Activated naive CD4-positive, alpha-beta T cell treated with anti-CD3 and anti-CD28 coated beads, Interleukin-2, amount 50 U/mL, for 72 hours (primary cell): ENCODE results near the gene ANGPTL7. TPM values are rescaled to one million over a fixed set of nuclear protein-coding genes. Genes with fewer than 3 reads are reported as not detected.
"Not testable (repeated sequence)": the region's sequence is repeated elsewhere in the genome, so short reads cannot be mapped to it uniquely, and the experiment has no call there.

Experiments
- ATAC-seq, 2 donors: fragments of 150-1000 bp; cut with Tn5 transposase; 2 replicates each; pipeline ENCODE4 v1.10.0; 2021; ENCODE audit warnings: mild to moderate bottlenecking in 2 of 2, moderate library complexity in 2 of 2
- DNase-seq, 2 donors: peaks; one replicate each; pipeline ENCODE4 v3.0.0; 2021 to 2022; ENCODE audit warnings: low spot score in 2 of 2
- H3K27ac Mint-ChIP-seq, 2 donors: one replicate each; pipeline ENCODE4 v1.8.0; 2022; ENCODE audit warnings: mild to moderate bottlenecking in 2 of 2, mixed read lengths in 2 of 2
- H3K36me3 Mint-ChIP-seq, 2 donors: one replicate each; pipeline ENCODE4 v1.8.0; 2022; ENCODE audit warnings: mixed read lengths in 2 of 2
- H3K9me3 Mint-ChIP-seq, 2 donors: one replicate each; pipeline ENCODE4 v1.8.0; 2022; ENCODE audit warnings: mixed read lengths in 2 of 2
- total RNA-seq, 2 donors: library from RNA; stranded (reverse); gene quantifications; one replicate each; pipeline ENCODE4 v1.2.3, GENCODE V29; 2022

ANGPTL7 gene
- total RNA-seq, 2 donors from 2014 or later = not detected

GRCh38 chr1:11158291-11158690, 30.9 kb upstream of the ANGPTL7 start:
- H3K27ac Mint-ChIP-seq = peak overlapping the region; percentile 44 to 82
- H3K36me3 Mint-ChIP-seq = peaks cover 0 to 2% of the 10 kb centered on the region in 2 donors
- no peaks in the 10 kb centered on the region for H3K9me3 Mint-ChIP-seq
- DNase-seq (no peak), ATAC-seq (no peak)

GRCh38 chr1:11158720-11159321, 30.3 kb upstream of the ANGPTL7 start:
- Mint-ChIP-seq H3K27ac (peak overlapping the region; percentile 31 to 44), H3K36me3 (peaks cover 0 to 6% of the 10 kb centered on the region in 2 donors), H3K9me3 (no peaks in the 10 kb centered on the region)
- DNase-seq (no peak), ATAC-seq (no peak)

- DNase-seq, H3K27ac Mint-ChIP-seq, H3K36me3 Mint-ChIP-seq, ATAC-seq, H3K9me3 Mint-ChIP-seq: not testable (repeated sequence)
These were observed 26.4 kb upstream of the ANGPTL7 start for GRCh38 chr1:11162752-11163151.

GRCh38 chr1:11166744-11167143, 22.4 kb upstream of the ANGPTL7 start:
- not testable (repeated sequence) for H3K27ac Mint-ChIP-seq, H3K36me3 Mint-ChIP-seq, DNase-seq, H3K9me3 Mint-ChIP-seq, ATAC-seq

- Mint-ChIP-seq H3K36me3 (peaks cover 0 to 6% of the 10 kb centered on the region in 2 donors), H3K27ac (no peak overlapping the region), H3K9me3 (no peaks in the 10 kb centered on the region)
- ATAC-seq (no peak), DNase-seq (no peak)
These were observed 20.4 kb upstream of the ANGPTL7 start for GRCh38 chr1:11168731-11169130.

- no peak overlapping the region for H3K27ac Mint-ChIP-seq
- DNase-seq (no peak), ATAC-seq (no peak)
- no peaks in the 10 kb centered on the region for H3K9me3 Mint-ChIP-seq
- H3K36me3 Mint-ChIP-seq = peaks cover 0 to 6% of the 10 kb centered on the region in 2 donors
These were observed 20.0 kb upstream of the ANGPTL7 start for GRCh38 chr1:11169202-11169601.

- H3K27ac Mint-ChIP-seq = peak overlapping the region in 1 of 2 donors; percentile 53
- H3K36me3 Mint-ChIP-seq = peaks cover 0 to 6% of the 10 kb centered on the region in 2 donors
- DNase-seq (no peak), ATAC-seq (no peak)
- no peaks in the 10 kb centered on the region for H3K9me3 Mint-ChIP-seq
These were observed 19.1 kb upstream of the ANGPTL7 start for GRCh38 chr1:11170102-11170501.

GRCh38 chr1:11174261-11174942, 14.8 kb upstream of the ANGPTL7 start:
- H3K9me3 Mint-ChIP-seq = no peaks in the 10 kb centered on the region
- H3K36me3 Mint-ChIP-seq = no peaks in the 10 kb centered on the region
- no peak overlapping the region for H3K27ac Mint-ChIP-seq
- no peak for ATAC-seq
- DNase-seq = no peak

- H3K36me3 Mint-ChIP-seq = no peaks in the 10 kb centered on the region
- ATAC-seq (no peak), DNase-seq (no peak)
- H3K27ac Mint-ChIP-seq = peak overlapping the region in 1 of 2 donors; percentile 81
- no peaks in the 10 kb centered on the region for H3K9me3 Mint-ChIP-seq
These were observed 13.7 kb upstream of the ANGPTL7 start for GRCh38 chr1:11175461-11175860.

GRCh38 chr1:11176081-11176706, 13.0 kb upstream of the ANGPTL7 start:
- H3K27ac Mint-ChIP-seq = peak overlapping the region in 1 of 2 donors; percentile 81
- DNase-seq (no peak), ATAC-seq (no peak)
- H3K36me3 Mint-ChIP-seq = no peaks in the 10 kb centered on the region
- H3K9me3 Mint-ChIP-seq = no peaks in the 10 kb centered on the region

GRCh38 chr1:11178021-11179015, 10.8 kb upstream of the ANGPTL7 start:
- H3K27ac Mint-ChIP-seq = peak overlapping the region in 1 of 2 donors; percentile 15
- no peak for ATAC-seq

GRCh38 chr1:11179125-11179524, 10.0 kb upstream of the ANGPTL7 start:
- ATAC-seq (no peak), DNase-seq (no peak)
- H3K9me3 Mint-ChIP-seq = no peaks in the 10 kb centered on the region
- no peak overlapping the region for H3K27ac Mint-ChIP-seq
- no peaks in the 10 kb centered on the region for H3K36me3 Mint-ChIP-seq

More at GRCh38 chr1:11178021-11179015, 10.8 kb upstream of the ANGPTL7 start:
- DNase-seq = no peak
- no peaks in the 10 kb centered on the region for H3K36me3 Mint-ChIP-seq
- H3K9me3 Mint-ChIP-seq = no peaks in the 10 kb centered on the region

GRCh38 chr1:11179749-11180148, 9.4 kb upstream of the ANGPTL7 start:
- ATAC-seq, H3K36me3 Mint-ChIP-seq, H3K27ac Mint-ChIP-seq, H3K9me3 Mint-ChIP-seq, DNase-seq: not testable (repeated sequence)

GRCh38 chr1:11180342-11180744, 8.8 kb upstream of the ANGPTL7 start:
- Mint-ChIP-seq H3K27ac (no peak overlapping the region), H3K36me3 (no peaks in the 10 kb centered on the region)

GRCh38 chr1:11182884-11183283, 6.3 kb upstream of the ANGPTL7 start:
- DNase-seq (no peak), ATAC-seq (no peak)
- Mint-ChIP-seq H3K9me3 (no peaks in the 10 kb centered on the region), H3K27ac (no peak overlapping the region), H3K36me3 (no peaks in the 10 kb centered on the region)

More at GRCh38 chr1:11180342-11180744, 8.8 kb upstream of the ANGPTL7 start:
- ATAC-seq (no peak), DNase-seq (no peak)
- H3K9me3 Mint-ChIP-seq = no peaks in the 10 kb centered on the region

GRCh38 chr1:11184973-11185372, 4.2 kb upstream of the ANGPTL7 start:
- Mint-ChIP-seq H3K9me3 (no peaks in the 10 kb centered on the region), H3K27ac (peak overlapping the region in 1 of 2 donors; percentile 48), H3K36me3 (no peaks in the 10 kb centered on the region)
- DNase-seq (no peak), ATAC-seq (no peak)
